NCI-H2227 (cell line): Measurements from ENCODE around the gene SFXN2.
"Not testable (repeated sequence)": the region's sequence is repeated elsewhere in the genome, so short reads cannot be mapped to it uniquely, and the experiment has no call there.

Experiments
- DNase-seq: peaks from one replicate; lab custom pipeline; 2025; ENCODE audit not compliant: unreplicated experiment; lab: John Stamatoyannopoulos, UW

The SFXN2 gene

DNA sequence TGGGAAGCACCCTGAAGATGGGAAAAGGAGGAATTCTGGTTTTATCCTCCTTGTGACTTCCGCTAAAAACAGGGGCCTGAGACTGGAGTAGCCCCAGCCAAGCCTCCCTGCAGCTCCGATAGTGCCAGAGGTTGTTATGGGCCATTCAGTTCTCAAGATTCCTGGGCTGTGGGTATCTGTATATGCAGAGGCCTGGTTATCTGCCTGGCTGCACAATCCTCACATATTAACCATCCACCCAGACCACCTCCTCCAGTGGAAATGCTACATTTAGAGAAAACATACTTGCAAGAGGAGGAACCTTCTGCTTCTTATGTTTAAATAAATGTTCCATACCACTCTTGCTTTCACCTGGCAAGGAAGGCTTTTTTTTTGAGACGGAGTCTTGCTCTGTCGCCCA lies 34.8 kb upstream of the SFXN2 start:
- DNase-seq: no peak

- no peak for DNase-seq
Observed at GRCh38 chr10:102681696-102682095, 32.7 kb upstream of the SFXN2 start.

DNA sequence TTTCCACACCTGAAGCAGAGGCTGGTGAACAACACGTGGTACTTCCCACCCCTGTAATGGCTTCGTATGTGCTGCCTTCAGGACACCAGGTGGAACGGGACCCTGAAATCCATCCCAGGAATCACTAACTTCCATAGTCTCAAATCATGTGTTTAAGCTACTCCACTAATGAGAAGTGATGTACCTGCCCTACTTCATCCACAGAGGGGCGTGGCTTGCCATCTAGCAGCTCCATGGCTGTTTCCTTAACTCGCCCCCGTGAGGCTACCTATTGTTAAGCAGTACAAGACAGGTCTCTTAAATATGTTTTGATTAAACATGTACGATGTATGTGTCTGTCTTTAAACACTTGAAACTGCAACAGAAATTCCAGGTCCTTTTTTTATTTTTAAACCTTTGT lies 32.0 kb upstream of the SFXN2 start:
- no peak for DNase-seq

DNA sequence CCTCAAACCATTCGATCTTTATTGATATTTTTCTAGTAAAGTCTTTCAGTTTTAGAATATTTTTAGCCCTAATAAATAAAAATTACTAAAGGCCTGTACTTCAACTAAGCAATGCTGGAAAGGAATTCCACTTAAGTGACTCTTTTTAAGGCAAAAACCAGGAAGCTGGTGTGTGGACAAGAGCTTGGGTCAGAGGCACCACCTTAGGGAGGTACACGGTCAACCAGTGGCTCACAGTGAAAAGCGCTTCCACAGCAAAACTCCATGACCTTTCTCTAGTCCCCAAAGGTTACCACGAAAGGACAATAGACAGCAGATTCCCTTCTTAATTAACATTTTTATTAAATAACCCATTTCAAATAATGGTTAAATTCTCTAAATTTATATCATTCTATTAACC lies 31.5 kb upstream of the SFXN2 start:
- DNase-seq: no peak

DNA sequence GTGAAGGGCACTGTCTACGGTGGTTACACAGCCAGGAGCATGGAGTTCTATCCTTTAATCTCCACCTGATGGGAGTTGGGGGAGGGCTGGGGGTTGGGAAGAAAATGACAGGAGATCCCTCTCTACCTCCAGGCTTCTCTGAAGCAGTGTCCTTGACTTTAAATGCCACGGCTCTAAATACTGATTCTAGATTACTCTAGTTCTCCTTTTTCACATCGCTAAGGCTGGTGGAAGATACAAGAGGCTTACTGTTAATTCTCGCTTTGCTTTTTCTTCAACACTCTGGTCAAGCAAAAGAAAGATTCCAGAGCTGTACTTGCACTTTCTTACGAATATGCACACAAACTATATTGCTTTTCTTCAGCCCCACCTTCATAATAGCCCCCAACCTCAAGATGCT lies 30.7 kb upstream of the SFXN2 start:
- DNase-seq: no peak

GRCh38 chr10:102691285-102692066 lies 23.0 kb upstream of the SFXN2 start:
- peak; percentile 14 for DNase-seq

- not testable (repeated sequence) for DNase-seq
Observed at GRCh38 chr10:102695401-102695800, 19.0 kb upstream of the SFXN2 start.

- DNase-seq: no peak
Observed at GRCh38 chr10:102696736-102697135, 17.7 kb upstream of the SFXN2 start.

DNA sequence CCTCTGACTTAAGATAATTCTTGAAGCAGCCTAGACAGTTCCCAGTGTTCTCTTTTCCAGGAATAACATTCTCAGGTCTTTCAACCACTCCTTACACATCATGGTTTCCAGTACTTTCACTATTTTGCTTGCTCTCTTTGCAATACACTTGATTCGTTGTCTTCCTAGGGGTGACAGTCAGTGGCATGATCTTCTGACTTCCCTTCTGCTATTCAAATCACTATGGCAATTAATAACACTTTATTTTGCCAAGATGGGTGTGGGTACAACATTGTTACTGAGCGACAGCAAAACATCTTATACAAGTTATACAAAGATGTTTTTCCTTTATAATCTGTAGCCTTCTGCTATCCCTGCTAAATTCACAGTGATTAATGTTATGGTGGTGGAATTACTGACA lies 15.5 kb upstream of the SFXN2 start:
- DNase-seq: no peak

DNA sequence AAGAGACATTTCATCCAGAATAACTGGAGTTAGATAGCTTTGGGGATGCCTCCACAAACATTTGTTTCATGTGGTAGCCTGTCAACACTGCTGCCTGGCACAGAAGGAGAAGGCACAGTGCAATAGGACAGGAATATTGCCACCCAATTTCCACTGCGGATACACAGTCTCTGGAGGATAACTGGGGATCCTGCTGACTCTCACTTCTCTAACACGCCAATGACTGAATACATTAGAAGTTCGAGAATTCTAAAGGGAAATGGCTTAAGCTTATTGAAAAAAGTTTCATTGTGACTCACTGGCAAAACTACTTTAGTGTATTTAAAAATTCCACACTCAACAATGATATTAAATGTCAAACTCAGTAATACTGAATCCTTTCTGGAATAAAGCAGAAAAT lies 13.2 kb upstream of the SFXN2 start:
- no peak for DNase-seq

- no peak for DNase-seq
Observed at GRCh38 chr10:102701796-102702195, 12.6 kb upstream of the SFXN2 start.

GRCh38 chr10:102702742-102703141 lies 11.7 kb upstream of the SFXN2 start:
- peak; percentile 11 for DNase-seq

DNA sequence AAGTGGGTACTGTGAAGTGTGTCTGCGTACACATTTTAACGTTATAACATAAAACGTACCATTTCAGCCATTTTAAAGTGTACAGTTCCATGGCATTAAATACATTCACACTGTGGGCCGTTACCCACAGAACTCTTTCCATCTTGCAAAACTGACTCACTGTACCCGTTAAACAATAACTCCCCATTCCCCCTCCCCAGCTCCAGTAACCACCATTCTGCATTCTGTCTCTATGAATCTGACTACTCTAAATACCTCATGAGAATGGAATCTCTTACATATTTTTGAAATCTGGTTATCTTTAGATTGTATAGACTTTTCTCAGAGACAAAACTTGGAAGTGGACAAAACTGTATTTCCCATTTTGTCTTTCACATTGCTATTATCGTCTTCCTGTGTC lies 9.5 kb upstream of the SFXN2 start:
- DNase-seq: no peak

DNA sequence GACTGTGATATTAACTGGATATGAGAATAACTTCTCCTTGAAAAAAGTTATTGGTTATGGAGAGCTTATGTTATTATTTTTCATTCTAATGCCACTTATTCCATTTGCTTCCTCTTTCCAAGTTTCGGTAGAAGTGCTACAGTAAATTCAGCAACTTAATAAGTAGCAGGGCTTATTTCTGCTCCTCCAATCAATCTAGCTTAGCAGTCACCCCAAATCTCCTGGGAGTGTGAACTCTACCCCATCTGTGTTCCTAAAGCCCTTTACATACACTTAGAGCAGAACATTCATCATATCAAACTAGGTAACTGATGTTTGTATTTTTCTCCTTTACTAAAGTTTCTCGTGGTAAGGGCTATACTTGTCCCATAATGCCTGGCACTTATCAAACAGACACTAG lies 8.9 kb upstream of the SFXN2 start:
- DNase-seq: no peak

DNA sequence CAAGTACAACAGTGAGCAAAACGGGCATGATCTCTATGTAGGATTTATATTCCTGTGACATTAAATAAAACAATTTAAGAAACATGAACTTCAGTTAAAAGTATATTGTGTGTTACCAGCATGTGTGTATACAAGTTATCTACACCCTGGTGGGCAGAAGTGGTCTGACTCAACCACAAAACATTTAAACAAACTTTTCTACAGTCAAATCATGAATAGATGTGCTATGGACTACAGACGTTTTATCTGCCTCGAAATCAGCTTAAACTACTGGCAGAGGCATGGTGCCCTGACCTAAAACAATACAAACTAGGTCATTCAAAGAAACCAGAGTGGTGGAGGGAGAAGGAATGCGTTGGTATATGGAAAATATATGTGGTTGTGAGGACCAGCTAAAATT lies 3.8 kb upstream of the SFXN2 start:
- DNase-seq: no peak

- DNase-seq: no peak
Observed at GRCh38 chr10:102712089-102712488, 2.3 kb upstream of the SFXN2 start.

DNA sequence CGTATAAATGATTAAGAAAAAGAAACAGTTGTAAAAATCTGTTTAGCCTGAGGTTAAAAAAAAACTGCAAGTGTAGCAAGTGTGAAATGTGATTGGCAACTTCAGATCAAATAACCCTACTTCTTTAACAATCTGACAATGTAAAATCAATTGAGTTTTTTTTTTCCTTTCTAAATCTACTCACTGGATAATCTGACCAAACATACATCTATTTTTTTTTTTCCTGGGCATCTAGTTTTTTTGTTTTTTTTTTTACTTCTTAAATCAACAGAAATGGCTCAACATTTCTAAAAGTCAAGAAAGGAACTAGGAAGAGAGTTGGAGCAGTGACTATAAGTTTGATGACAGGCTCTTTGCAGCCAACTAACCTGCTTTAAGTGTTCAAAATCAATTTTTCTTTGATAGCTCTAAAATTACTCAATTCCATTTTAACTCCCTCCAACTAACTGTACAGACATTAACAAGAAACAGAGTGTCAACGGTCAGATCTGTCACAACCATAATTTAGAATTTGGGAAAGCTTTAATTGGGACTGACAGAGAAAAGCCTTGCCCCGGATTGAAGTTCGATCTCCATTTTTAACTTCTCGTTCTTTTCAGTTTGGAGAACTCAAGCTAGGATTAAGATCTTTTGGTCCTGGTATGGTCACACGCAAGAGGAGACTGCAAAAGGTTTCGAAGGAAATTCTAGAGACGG lies 1.4 kb upstream of the SFXN2 start:
- DNase-seq: no peak

DNA sequence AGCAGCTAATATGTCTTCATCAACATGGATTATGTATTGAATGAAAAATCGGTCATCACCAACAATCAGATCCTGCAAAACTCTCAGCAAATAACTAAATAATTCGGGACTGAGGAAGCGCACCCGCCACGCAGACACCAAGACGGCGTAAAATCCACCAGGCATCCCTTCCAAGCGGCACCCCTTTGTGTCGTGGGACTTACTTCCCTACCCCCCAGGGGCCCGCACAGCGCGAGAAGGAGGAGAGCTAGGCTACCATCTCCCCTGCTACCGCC lies 960 bp upstream of the SFXN2 start:
- no peak for DNase-seq

DNA sequence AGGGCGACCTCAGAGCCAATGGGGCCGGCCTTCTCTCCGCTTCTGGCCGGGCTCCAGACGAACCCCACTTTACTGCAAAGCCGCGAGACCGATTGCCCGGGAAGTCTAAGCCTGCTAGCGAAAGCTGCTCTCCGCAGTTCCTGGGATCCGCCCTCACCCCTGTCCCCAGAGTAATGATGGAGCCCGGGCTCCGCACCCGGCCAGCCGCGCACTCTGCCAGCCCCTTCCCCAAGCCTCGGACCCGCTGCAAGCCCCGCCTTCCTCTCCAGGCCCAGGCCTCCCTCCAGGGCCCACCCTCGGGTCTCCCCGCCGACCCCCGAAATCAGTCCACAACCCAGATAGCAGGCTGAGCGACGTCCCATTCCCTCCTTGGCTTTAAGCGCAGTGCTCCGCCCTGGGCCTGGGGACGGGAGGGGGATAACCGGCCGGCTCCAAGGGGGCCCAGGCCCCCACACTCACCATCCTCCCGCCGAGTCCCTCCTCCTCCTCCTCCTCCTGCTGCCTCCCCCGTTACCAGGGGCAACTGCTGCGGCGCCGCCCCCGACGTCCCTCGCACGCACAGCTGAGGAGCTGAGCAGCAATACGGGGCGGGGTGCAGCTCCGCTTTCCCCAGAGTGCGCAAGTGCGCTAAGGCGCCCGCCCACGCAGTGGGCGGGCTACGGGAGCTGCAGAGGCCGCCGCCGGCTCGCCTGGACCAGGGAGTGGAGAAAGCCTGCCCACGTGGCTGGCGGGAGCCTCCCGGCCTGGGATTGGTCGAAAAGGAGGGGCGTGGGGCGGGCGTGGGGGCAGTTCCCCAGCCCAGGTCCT lies 419 bp upstream of the SFXN2 start, which contains the start of gene ARL3:
Gene ARL3, minus strand, starts transcription at position 584 of the 807 bp plus-strand sequence. Its CDS starts 122 bp downstream, at position 462.
- peak; percentile 98 for DNase-seq

- DNase-seq: no peak
Observed at GRCh38 chr10:102715880-102716279, 1.4 kb downstream of the SFXN2 start.

- DNase-seq: not testable (repeated sequence)
Observed at GRCh38 chr10:102716900-102717565, 2.6 kb downstream of the SFXN2 start.
